T-helper 9 cell (primary cell): ENCODE results near the gene AP2A2.

Experiments
- DNase-seq: peaks from one replicate; pipeline ENCODE4 v3.0.0-alpha.2; 2020

AP2A2 gene

DNA sequence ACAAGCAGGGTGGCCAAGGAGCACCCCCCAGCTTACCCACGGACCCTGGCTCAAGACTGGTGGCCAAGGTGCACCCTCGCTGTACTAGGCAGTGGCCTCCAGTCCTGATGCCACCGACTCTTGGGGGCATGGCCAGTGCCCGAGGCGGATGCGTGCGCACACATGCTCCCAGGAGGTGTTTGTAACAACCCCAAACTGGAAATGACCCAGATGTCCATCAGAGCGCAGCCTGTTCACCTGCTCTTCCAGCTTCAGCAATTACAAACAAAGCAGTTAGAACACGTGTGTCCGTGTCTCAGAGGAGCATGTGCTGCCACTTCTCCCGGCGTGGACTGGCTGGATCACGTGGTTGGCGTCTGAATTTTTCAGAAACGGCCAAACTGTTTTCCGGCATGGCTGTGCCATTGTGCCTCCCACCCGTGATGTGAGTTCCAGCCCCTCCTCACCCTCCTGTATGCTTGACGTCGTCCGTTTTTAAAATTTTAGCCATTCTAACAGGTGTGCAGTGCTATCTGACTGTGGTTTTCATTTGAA is 118.0 kb downstream of the AP2A2 start:
- no peak for DNase-seq

DNA sequence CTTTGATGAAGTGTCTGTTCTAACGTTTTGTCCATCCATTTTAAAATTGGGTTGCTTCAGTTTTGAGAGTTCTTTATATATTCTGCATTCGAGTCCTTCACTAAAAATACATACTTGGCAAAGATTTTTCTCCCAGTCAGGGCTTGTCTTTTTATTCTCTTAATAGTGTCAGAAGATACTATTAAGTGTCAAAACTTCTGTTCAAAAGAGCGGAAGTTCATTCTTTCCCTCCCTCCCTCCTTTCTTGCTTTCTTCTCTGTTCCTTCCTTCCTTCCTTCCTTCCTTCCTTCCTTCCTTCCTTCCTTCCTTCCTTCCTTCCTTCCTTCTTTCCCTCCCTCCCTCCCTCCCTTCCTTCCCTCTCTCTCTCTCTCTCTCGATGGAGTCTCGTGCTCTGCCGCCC is 118.5 kb downstream of the AP2A2 start:
- DNase-seq, result no peak

DNA sequence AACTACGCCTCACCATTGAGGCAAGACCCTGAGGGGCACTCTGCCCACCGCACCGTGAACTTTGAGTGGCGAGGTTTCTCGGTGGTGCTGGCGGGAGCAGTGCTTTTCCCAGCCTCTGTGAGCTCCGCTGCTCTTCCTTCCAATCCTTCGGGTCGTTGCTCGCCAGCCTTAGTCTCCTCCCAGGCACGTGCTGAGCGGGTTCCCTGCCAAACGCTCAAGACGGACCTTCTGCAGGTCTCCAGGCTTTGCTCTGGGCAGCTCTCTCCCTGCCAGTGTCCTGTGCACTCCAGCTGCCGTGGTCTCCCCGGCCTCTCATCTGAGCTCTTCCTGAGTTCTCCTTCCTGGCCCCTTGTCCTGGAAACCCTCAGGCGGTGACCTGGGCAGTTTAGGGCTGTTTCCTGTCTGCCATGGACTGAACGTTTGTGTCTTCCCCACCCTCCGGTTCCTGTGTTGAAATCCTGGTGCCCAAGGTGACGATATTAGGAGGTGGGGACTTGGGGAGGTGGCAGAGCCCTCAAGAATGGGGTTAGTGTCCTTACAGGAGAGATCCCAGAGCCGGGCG is 122.0 kb downstream of the AP2A2 start:
- DNase-seq, result no peak

DNA sequence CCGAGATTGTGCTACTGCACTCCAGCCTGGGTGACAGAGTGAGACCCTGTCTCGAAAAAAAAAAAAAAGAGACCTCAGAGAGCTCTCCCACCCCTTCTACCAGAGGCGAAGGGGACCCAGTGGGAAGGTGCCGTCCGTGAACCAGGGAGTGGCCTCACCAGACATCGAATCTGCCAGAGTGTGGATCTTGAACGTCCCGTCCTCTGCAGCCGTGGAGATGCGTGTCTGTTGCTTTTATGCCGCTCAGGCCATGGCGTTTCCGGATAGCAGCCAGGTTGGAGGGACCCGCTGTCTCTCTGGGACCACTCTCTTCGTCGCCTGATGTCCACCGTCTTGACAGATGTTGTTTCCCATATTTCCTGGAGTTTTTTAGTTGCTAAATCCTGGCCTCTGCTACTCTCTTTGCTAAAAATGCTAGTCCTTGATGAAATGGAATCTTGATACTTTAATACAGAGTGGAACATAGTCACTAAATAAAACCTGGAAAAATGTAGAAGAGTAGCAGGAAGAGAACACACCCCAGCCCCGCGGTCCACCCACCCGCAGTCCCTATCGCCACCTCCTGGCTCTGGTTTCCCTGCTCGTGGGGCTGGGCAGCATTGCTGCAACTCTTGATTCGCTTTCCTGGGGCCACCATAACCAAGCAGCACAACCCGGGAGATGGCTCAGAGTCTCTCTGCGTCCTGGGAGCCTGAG is 122.9 kb downstream of the AP2A2 start:
- DNase-seq, result no peak

DNA sequence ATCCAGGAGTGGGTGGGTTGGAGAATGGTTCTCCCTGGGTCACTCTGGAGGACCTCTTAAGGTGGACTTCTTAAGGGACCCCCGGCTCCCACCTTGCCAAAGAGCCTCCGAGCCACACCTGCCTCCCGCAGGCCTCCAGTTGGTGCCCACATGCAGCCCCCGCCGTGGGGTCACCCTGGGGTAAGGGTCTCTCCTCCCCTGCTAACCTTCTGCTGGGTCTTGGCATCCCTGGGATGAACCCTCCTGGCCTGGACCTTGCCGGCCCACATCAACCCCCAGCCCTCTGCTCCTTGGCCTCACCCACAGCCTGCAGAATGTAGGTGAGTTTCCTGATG is 123.4 kb downstream of the AP2A2 start:
- no peak for DNase-seq

DNA sequence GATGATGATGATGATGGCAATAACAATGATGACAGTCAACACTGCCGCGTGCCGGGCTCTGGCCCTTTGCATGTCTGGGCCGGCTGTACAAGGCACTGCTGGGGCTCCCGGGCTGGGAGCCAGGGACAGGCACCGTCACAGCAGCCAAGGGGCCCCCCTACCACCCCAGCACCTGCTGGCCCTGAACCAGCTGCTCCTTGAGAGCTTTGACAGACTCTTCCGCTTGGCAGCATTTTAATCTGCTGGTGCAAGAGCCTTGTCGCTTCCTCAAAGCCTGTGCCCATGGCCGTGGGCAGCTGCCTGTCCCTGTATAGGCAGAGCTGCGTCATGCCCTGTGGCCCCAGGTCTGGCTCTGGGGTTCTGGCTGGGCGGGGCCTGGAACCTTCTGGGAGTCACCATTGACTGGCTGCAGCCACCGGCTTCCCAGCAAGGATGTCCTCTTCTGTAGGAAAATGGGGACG is 123.8 kb downstream of the AP2A2 start:
- DNase-seq, result no peak

DNA sequence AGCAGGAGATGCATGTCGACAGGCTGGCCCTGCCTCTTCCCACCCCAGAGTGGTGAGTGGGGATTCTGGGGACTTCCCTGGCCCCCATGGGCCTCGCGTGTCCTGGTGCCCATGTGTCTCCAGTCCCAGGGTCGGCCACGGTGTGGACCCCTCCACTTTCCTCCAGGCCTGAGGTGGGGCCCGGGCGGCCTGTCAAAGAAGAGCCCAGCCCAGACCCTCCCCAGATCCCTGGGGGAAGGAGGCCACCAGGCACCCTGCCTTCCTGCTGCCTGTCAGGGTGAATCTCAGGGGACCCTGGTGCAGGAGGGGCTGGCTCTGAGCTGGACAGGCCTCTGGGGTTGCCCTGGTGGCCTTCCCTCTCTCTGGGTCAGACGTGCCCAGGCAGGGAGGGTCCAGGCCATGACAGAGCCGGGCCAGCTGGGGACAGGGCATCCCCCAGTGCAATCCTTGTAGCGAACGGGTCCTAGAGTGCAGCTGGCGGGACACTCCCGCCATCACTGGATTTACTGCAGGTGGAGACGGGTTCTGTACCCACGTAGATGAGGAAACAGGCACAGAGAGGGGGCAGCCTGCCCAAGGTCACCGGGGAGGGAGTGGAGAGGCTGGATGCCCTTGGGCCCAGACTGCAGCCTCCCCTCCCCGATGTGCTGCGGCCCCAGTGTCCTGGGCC is 124.4 kb downstream of the AP2A2 start:
- DNase-seq, result no peak

DNA sequence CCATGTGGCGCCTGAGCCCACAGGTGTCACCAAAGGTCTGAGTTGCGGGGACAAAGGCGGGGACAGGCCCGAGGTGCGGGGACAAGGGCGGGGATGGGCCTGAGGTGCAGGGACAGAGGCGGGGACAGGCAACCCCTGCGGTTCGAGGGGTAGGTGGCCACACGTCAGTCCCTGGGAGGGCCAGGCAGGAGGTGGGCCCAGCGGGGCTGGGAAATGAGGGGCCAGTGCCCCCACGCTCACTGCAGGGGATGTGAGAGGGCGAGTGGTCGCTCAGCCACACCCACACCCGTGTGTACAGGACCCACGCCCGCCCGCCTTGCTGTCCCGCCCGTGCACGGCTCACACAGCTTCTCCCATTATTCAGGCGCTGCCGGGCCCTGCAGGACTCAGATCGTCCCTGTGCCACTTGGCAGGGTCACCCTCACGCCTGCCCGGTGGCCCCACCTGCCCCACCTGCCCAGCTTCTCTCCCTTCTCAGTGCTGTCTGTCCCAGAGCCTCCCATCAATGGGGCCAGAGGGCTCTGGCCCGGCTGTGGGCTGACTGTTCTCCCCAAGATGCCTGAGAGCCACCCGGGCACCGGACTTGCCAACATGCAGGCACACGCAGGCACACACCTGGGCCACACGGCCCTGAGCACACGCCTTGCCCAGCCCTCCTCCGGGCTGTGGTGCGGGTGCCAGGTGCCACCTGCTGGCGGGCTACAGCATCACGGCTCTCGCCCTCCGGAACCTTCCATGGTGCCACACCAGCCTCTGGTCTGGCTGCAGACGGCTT is 125.1 kb downstream of the AP2A2 start:
- DNase-seq, result peak; percentile 56

DNA sequence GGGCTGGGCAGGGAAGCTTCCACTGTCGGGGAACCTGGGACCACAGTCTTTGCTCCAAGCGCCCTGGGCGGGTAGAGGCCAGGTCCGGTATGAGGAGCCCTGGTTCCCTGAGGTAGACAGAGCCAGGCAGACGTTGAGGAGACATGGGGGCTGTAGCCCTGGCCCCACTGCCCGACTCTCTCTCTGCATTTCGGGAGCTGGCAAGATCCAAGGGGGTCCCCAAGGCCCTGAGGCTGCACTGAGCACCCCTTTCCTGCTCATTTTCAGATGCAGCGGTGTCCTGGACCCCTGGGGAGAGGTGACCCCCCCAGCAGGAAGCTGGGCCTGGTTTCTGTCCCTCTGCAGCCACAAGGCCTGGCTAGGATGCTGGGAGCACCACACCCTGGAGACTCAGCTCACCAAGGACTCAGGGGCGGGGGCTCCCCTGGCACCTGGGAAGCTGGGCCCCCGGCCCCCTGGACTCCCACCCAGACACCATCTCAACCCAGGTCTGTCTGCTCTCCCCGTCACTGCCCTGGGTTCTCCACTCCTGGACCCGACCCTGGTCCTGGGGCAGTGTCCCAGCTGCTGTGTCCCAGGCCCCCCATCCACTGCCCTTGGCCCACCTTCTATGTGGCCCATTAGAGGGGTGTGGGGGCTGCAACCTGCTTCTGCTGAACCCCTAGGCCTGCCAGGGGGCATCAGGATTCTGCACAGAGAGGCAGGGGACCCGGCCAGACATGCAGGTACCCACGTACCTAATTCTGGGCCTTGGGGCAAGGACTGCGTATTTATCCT is 125.9 kb downstream of the AP2A2 start:
- DNase-seq, result no peak

DNA sequence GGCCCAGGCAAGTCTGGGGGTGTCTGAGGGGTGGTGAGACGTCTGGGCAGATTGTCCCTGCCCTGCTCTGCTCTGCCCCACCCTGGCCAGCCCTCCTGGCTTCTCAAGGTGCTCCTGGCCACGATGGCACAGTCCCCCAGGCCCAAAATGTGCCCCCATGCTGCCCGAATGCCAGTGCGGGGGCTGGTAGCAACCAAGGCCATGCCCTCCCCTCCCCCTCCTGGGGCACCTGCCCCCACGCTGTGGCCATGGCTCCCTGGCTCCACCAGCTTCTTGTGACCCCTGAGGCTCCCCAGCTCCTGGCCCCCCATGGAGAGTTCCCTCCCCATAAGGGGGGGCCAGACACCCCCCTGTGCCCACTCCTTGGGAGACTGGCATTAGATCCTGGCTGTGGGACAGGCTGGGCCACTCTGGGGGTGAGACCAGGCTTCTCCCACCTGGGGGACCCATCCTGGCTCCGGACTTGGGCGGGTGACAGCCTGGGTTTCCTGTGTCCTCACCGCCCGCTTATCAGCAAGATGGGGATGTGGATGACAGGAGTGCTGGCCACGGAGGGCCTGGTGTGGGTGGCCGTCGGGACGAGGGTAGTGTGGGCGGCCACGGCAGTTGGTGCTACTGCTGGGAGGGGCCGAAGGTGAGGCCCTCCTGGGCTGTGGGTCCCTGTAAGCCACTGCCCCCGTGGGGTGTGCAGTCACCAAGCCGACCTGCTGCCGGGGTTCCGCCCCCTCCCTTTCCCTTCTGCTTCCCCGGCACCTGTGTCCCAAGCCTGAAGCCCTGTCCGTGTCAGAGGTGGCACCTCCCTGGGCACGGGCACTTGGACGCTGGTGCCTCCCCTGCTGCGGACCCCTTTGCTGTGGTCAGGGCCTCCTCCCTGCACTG is 126.7 kb downstream of the AP2A2 start:
- DNase-seq, result no peak

DNA sequence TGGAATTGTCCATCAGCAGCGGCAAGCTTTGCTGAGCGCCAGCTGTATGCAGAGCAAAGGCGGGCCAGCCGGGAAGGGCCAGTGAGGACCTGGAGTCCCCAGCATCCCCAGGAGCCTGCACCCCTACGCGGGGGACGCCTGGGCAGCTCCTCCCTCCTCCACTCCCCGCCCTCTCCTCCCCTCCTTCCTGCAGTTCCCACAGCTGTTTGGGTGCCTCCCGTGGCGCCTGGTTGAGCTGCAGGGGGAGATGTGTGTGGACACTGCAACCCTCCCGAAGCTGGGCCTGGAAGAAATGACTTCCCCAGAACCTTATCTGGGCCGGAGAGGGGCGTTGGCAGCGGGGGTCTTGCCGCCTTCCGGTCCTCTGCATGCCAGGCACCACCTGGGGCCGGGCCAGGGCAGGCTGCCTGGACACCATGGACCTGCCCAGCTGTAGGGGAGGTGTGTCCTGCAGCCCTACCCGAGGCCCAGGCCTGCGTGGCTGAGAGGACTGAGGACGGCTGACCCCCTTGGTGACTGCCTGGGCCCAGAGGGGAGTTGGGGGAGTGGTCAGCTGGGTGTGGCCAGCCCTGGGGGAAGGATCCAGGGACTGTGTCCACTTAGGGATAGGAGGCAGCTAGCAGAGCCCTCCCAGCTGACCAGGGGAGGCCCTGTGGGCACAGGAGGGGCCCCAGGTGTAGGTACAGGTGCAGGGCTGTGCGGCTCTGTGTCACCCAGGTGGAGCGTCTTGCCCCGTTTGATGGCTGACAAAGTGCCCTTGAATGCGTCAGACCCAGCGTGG is 127.6 kb downstream of the AP2A2 start:
- no peak for DNase-seq

DNA sequence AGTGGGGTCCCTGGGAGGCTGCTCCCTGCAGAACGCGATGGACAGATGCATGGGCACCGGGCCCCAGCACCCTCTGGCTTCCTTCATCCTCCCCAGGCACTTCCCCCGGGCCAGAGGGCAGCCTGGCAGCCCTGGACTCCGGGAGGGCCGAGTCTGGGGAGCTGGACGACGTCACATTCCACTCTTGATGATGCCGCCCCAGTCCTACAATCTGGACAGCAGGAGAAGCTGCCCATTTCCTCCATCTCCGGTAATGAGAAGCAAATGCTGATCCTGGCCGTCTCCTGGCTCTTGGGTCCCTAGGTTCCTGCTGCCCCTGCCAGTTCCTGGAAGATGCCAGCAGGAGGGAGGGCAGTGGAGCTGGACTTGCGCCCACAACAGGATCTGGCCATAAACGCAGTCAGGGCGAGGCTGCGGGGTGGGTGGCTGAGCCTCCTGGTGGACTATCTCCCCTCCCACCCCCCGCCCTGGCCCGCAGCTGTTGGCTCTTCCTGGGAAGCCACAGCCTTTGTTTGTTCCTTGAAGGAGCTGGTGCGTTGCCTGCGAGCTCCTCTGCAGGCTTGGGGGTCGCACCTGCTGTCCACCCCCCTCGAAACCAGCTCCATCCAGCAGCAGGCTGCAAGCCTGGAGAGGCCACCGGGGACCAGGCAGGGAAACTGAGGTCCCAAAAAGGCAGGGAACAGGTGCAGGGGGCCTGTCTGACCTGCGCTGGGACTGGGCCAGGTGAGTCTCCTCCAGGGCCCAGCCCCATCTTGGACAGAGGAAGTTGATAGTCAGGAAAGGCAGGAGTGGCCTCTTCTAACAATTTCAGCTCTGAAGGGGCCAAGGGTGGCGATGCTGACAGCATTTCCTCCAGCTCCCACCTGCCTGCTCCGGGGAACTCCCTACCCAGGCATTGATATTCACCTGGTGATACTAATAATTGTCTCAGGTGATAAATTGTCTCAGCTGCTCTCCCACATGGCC is 128.8 kb downstream of the AP2A2 start:
- no peak for DNase-seq

DNA sequence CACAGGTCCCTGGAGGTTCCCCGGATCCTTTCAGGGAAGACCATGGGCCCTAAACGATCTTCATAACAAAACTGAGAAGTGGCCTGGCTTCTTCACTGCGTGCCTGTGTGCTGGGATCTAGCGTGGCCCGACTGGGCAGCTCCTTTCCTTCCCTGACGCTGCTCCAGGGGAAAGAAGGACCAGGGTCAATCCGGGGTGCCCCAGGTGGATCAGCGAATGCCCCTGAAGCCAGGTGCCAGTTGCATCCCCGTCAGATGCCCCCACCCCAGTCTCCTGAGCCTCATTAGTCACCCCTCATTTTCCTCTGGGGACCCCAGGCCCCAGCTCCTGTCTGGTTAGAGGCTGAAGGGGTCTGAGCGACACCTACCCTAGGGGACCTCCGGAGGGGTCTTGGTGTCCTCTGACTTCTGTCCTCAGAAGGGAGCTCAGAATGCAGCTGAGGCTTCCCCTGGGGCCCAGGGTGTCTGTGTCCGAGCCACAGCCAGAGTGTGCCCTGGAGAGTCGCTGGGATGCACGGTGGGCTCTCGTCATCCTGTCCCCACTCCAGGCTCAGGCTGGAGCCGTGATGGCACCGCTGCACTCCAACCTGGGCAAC is 129.5 kb downstream of the AP2A2 start:
- no peak for DNase-seq

DNA sequence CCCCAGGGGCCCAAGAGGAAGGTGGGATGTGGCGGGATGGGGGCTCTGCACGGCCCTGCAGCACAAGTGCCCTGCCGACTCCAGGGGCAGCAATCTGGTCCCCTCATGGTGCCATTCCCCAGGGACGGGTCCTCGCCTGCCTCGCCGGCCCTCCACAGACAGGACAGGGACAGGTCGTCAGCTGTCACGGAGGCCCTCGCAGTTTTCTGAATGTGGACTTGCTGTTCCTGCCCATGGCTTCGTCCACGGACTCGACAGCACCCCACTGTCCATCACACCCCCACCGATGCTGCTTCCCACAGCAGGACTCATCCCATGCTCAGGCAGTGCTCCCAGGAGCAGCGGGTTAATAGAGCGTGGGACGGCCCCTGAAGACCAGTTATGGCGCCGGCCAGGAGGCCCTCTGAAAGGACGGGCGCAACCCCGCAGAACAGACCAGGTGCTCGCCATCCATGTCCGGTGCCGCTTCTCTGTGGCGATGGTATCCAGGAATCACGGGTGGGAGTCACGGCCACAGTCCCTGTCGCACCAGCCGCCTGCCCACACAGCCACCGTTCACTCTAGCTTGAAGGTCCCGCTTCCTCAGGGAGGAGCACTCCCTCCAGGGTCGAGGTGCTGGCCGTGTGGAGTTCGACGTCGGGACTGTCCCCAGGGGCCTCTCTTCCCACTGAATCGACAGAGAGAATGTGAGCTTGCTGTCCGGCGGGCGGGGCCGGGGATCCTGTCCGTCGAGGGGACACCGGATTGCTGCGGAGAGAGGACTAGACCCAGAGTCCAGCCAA is 130.5 kb downstream of the AP2A2 start:
- DNase-seq, result no peak

DNA sequence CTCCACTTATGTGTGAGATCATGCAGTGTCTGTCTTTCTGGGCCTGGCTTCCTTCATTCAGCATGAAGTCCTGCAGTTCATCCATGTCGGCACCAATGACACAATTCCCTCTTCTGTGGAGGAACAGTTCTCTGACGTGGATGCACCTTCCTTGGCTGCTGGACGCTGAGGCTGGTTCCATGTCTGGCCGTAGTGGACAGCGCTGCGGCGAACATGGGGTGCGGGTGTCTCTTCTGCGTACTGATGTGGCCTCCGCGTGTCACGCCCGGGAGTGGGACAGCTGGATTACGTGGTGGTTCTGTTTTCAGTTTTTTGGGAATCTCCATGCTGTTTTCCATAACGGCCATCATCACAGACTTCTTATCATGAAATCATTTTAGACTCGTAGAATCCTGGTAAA is 132.1 kb downstream of the AP2A2 start:
- DNase-seq, result no peak

DNA sequence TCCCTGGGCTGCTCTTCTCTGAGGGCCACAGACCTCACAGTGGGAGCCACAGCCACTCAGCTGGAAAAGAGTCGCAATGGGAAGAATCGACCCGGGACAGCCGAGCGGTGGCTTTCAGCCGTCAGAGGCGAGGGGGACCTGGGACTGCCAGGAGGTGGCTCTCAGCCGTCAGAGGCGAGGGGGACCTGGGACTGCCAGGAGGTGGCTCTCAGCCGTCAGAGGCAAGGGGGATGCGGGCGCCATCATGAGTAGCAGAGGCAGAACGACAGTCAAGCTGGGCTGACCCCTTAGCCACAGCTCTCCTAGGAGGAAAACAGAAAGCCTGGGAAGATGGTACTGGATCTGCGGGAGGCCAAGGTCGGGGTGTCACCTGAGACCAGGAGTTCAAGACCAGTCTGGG is 134.1 kb downstream of the AP2A2 start:
- DNase-seq, result no peak

DNA sequence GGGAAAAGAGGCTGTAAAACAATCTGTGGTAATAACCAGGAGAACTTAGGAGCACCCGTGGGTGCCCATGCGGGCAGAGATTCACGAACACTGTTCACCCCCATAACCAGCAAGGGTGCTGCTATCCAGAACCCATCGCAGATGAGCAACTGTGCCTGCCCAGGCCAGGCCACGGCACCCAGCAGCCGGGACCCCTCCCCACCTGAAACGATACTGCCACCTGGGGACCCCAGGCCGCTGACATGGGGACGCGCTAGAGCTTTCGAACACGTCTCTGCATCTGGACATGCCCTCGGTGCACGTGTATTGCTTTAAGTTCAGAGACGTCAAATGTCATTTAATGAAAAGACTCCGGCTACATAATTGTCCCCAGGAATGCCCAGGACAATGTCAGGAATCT is 134.7 kb downstream of the AP2A2 start:
- DNase-seq, result no peak
